ENCODE data around the gene CST4.
"Not testable (repeated sequence)": the region's sequence is repeated elsewhere in the genome, so short reads cannot be mapped to it uniquely, and the experiment has no call there.

The CST4 gene

GRCh38 chr20:23659989-23660837, 28.6 kb downstream of the CST4 start:
- Histone ChIP-seq H3K27me3 (ENCODE audit: insufficient read depth, low read length) (no peaks in the 10 kb centered on the region), H3K36me3 (ENCODE audit: insufficient read depth, low read length) (no peaks in the 10 kb centered on the region), H3K4me1 (ENCODE audit: insufficient read depth, low read length) (peaks cover 3% of the 10 kb centered on the region; the same call in 1 of the 2 replicates), H3K4me3 (ENCODE audit: low read length) (no peak overlapping the region), H3K27ac (ENCODE audit: low read depth, low read length) (no peak overlapping the region), H3K9ac (ENCODE audit: low read depth, low read length) (no peak overlapping the region), H3K9me3 (ENCODE audit: insufficient read depth, low read depth, low read length) (no peaks in the 10 kb centered on the region)
- 88% methylated on average over 8 of the region's 8 CpGs for WGBS

GRCh38 chr20:23659610-23659988, 29.2 kb downstream of the CST4 start:
- 96% methylated on average over 2 of the region's 2 CpGs for WGBS
- not testable (repeated sequence) for H3K4me1 ChIP-seq (ENCODE audit: insufficient read depth, low read length); H3K9ac ChIP-seq (ENCODE audit: low read depth, low read length); H3K27me3 ChIP-seq (ENCODE audit: insufficient read depth, low read length); H3K36me3 ChIP-seq (ENCODE audit: insufficient read depth, low read length); H3K4me3 ChIP-seq (ENCODE audit: low read length); H3K9me3 ChIP-seq (ENCODE audit: insufficient read depth, low read depth, low read length); H3K27ac ChIP-seq (ENCODE audit: low read depth, low read length)

- peaks cover 3% of the 10 kb centered on the region; the same call in 1 of the 2 replicates for H3K4me1 ChIP-seq (ENCODE audit: insufficient read depth, low read length)
- no peak overlapping the region for H3K27ac ChIP-seq (ENCODE audit: low read depth, low read length)
- H3K9me3 ChIP-seq (ENCODE audit: insufficient read depth, low read depth, low read length): no peaks in the 10 kb centered on the region
- 89% methylated on average over 6 of the region's 8 CpGs for WGBS
- no peaks in the 10 kb centered on the region for H3K27me3 ChIP-seq (ENCODE audit: insufficient read depth, low read length)
- no peak overlapping the region for H3K4me3 ChIP-seq (ENCODE audit: low read length)
- H3K9ac ChIP-seq (ENCODE audit: low read depth, low read length): no peak overlapping the region
- H3K36me3 ChIP-seq (ENCODE audit: insufficient read depth, low read length): no peaks in the 10 kb centered on the region
Observed at GRCh38 chr20:23658989-23659609, 29.7 kb downstream of the CST4 start.

- Histone ChIP-seq H3K27ac (ENCODE audit: low read depth, low read length) (no peak overlapping the region), H3K36me3 (ENCODE audit: insufficient read depth, low read length) (no peaks in the 10 kb centered on the region), H3K9ac (ENCODE audit: low read depth, low read length) (no peak overlapping the region), H3K4me1 (ENCODE audit: insufficient read depth, low read length) (peaks cover 3% of the 10 kb centered on the region; the same call in 1 of the 2 replicates), H3K4me3 (ENCODE audit: low read length) (no peak overlapping the region), H3K27me3 (ENCODE audit: insufficient read depth, low read length) (no peaks in the 10 kb centered on the region), H3K9me3 (ENCODE audit: insufficient read depth, low read depth, low read length) (no peaks in the 10 kb centered on the region)
- WGBS: 95% methylated on average over 2 of the region's 2 CpGs
Observed at GRCh38 chr20:23658336-23658735, 30.5 kb downstream of the CST4 start.

GRCh38 chr20:23657202-23657601, 31.6 kb downstream of the CST4 start:
- no peak overlapping the region for H3K4me3 ChIP-seq (ENCODE audit: low read length)
- no peak overlapping the region for H3K9ac ChIP-seq (ENCODE audit: low read depth, low read length)
- H3K9me3 ChIP-seq (ENCODE audit: insufficient read depth, low read depth, low read length): no peaks in the 10 kb centered on the region
- peaks cover 3% of the 10 kb centered on the region; the same call in 1 of the 2 replicates for H3K4me1 ChIP-seq (ENCODE audit: insufficient read depth, low read length)
- H3K27me3 ChIP-seq (ENCODE audit: insufficient read depth, low read length): no peaks in the 10 kb centered on the region
- WGBS: 83% methylated on average over 8 of the region's 8 CpGs
- no peak overlapping the region for H3K27ac ChIP-seq (ENCODE audit: low read depth, low read length)
- no peaks in the 10 kb centered on the region for H3K36me3 ChIP-seq (ENCODE audit: insufficient read depth, low read length)

GRCh38 chr20:23656372-23656771, 32.5 kb downstream of the CST4 start:
- Histone ChIP-seq H3K4me3 (ENCODE audit: low read length) (no peak overlapping the region), H3K27ac (ENCODE audit: low read depth, low read length) (no peak overlapping the region), H3K9me3 (ENCODE audit: insufficient read depth, low read depth, low read length) (no peaks in the 10 kb centered on the region), H3K9ac (ENCODE audit: low read depth, low read length) (no peak overlapping the region), H3K36me3 (ENCODE audit: insufficient read depth, low read length) (no peaks in the 10 kb centered on the region), H3K27me3 (ENCODE audit: insufficient read depth, low read length) (no peaks in the 10 kb centered on the region), H3K4me1 (ENCODE audit: insufficient read depth, low read length) (peaks cover 3% of the 10 kb centered on the region; the same call in 1 of the 2 replicates)
- WGBS: 74% methylated on average over 10 of the region's 10 CpGs

- WGBS: 83% methylated on average over 23 of the region's 23 CpGs
- Histone ChIP-seq H3K4me1 (ENCODE audit: insufficient read depth, low read length) (peaks cover 3% of the 10 kb centered on the region; the same call in 1 of the 2 replicates), H3K9ac (ENCODE audit: low read depth, low read length) (no peak overlapping the region), H3K27me3 (ENCODE audit: insufficient read depth, low read length) (no peaks in the 10 kb centered on the region), H3K9me3 (ENCODE audit: insufficient read depth, low read depth, low read length) (no peaks in the 10 kb centered on the region), H3K36me3 (ENCODE audit: insufficient read depth, low read length) (no peaks in the 10 kb centered on the region), H3K4me3 (ENCODE audit: low read length) (no peak overlapping the region), H3K27ac (ENCODE audit: low read depth, low read length) (no peak overlapping the region)
Observed at GRCh38 chr20:23655491-23656211, 33.2 kb downstream of the CST4 start.

- no peaks in the 10 kb centered on the region for H3K9me3 ChIP-seq (ENCODE audit: insufficient read depth, low read depth, low read length)
- no peak overlapping the region for H3K4me3 ChIP-seq (ENCODE audit: low read length)
- no peaks in the 10 kb centered on the region for H3K27me3 ChIP-seq (ENCODE audit: insufficient read depth, low read length)
- no peak overlapping the region for H3K9ac ChIP-seq (ENCODE audit: low read depth, low read length)
- H3K27ac ChIP-seq (ENCODE audit: low read depth, low read length): no peak overlapping the region
- WGBS: 95% methylated on average over 4 of the region's 4 CpGs
- H3K4me1 ChIP-seq (ENCODE audit: insufficient read depth, low read length): peaks cover 3% of the 10 kb centered on the region; the same call in 1 of the 2 replicates
- no peaks in the 10 kb centered on the region for H3K36me3 ChIP-seq (ENCODE audit: insufficient read depth, low read length)
Observed at GRCh38 chr20:23654717-23655116, 34.1 kb downstream of the CST4 start.

GRCh38 chr20:23654000-23654399, 34.8 kb downstream of the CST4 start:
- H3K27ac ChIP-seq (ENCODE audit: low read depth, low read length): no peak overlapping the region
- no peak overlapping the region for H3K4me3 ChIP-seq (ENCODE audit: low read length)
- 83% methylated on average over 2 of the region's 2 CpGs for WGBS
- H3K27me3 ChIP-seq (ENCODE audit: insufficient read depth, low read length): no peaks in the 10 kb centered on the region
- H3K4me1 ChIP-seq (ENCODE audit: insufficient read depth, low read length): peaks cover 3% of the 10 kb centered on the region; the same call in 1 of the 2 replicates
- H3K9ac ChIP-seq (ENCODE audit: low read depth, low read length): no peak overlapping the region
- H3K36me3 ChIP-seq (ENCODE audit: insufficient read depth, low read length): no peaks in the 10 kb centered on the region
- H3K9me3 ChIP-seq (ENCODE audit: insufficient read depth, low read depth, low read length): no peaks in the 10 kb centered on the region

GRCh38 chr20:23653400-23653938, 35.4 kb downstream of the CST4 start:
- H3K27me3 ChIP-seq (ENCODE audit: insufficient read depth, low read length): no peaks in the 10 kb centered on the region
- no peak overlapping the region for H3K4me3 ChIP-seq (ENCODE audit: low read length)
- H3K9me3 ChIP-seq (ENCODE audit: insufficient read depth, low read depth, low read length): no peaks in the 10 kb centered on the region
- peaks cover 3% of the 10 kb centered on the region; the same call in 1 of the 2 replicates for H3K4me1 ChIP-seq (ENCODE audit: insufficient read depth, low read length)
- WGBS: 92% methylated on average over 3 of the region's 3 CpGs
- no peaks in the 10 kb centered on the region for H3K36me3 ChIP-seq (ENCODE audit: insufficient read depth, low read length)
- H3K27ac ChIP-seq (ENCODE audit: low read depth, low read length): no peak overlapping the region
- no peak overlapping the region for H3K9ac ChIP-seq (ENCODE audit: low read depth, low read length)

- Histone ChIP-seq H3K4me3 (ENCODE audit: low read length) (no peak overlapping the region), H3K27me3 (ENCODE audit: insufficient read depth, low read length) (no peaks in the 10 kb centered on the region), H3K9ac (ENCODE audit: low read depth, low read length) (no peak overlapping the region), H3K4me1 (ENCODE audit: insufficient read depth, low read length) (peaks cover 3% of the 10 kb centered on the region; the same call in 1 of the 2 replicates), H3K36me3 (ENCODE audit: insufficient read depth, low read length) (no peaks in the 10 kb centered on the region), H3K9me3 (ENCODE audit: insufficient read depth, low read depth, low read length) (no peaks in the 10 kb centered on the region), H3K27ac (ENCODE audit: low read depth, low read length) (no peak overlapping the region)
- 98% methylated on average over 2 of the region's 2 CpGs for WGBS
Observed at GRCh38 chr20:23652926-23653325, 35.9 kb downstream of the CST4 start.

Data from HUES64 (cell line).